Muscle of arm (tissue), 12 donors: Measurements from ENCODE around the gene HMGCS2. TPM values are rescaled to one million over a fixed set of nuclear protein-coding genes. Genes with fewer than 3 reads are reported as not detected.
A peak's percentile ranks its signal among the peaks of the same experiment; 100 is the strongest.
"Not testable (repeated sequence)": the region's sequence is repeated elsewhere in the genome, so short reads cannot be mapped to it uniquely, and the experiment has no call there.

Source experiments
- DNase-seq: peaks from one replicate; pipeline ENCODE4 v3.0.0-alpha.2; 2013
- polyA plus RNA-seq, 12 donors: library from polyadenylated mRNA; unstranded; fragments of 120-200 nt; gene quantifications; one replicate each; pipeline ENCODE4 v1.2.1, GENCODE V29; 2013; ENCODE audit not compliant: insufficient read length in 12 of 12

Gene HMGCS2
- polyA plus RNA-seq, 12 donors: 0.08 to 27.9 (median 0.36) TPM; not detected in 3

DNA sequence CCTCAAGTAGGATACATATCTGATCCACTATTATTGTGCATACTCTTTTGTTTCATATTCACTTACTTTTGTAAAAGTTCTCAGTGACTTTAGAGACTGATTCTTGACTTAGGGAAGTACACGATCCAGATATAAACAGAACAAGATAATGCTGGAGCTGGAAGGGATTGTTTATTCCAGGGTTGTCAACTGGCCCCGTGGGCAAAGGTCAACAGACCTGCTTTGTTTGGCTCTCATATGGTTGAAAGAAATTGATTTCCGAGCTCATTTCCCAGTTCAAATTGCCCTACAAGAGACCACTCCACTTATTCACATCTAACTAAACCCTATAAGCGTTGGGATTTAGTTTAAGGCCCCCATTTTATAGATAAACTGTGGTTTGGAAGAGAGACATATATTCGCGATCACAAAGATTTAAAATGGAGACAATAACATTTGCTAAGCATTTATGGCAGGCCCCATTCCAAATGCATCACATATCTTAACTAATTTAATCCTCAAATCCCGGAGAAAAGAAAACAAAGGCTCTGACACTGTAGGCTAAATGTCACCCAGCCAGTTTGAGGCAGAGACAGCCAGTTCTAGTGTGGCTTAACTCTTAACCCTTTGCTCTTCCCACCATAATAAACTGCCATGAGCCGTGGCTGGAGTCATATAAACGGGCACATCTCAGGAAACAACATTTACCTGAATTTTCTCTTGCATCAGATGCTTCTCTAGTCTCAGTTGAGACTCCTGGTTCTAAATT is 21.9 kb upstream of the HMGCS2 start:
- no peak for DNase-seq

DNA sequence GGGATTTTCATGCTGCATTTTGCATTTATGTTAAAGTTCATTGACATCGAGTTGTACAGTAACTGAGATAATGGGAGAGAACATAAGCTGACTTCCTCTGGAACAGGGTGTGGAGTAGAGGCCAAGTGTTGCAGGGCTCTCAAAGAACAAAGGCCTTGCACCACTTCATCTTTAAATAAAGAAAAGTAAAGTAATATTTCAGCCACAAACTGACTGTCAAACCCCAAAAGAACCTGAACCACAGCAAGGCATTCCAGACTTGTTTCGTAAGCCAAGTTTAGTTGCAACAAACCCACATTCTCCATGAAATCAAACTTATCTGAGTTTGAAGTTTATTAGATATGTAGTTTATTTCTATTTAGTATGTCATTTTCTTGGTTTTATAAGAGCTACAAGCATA is 19.1 kb upstream of the HMGCS2 start:
- DNase-seq: no peak

DNA sequence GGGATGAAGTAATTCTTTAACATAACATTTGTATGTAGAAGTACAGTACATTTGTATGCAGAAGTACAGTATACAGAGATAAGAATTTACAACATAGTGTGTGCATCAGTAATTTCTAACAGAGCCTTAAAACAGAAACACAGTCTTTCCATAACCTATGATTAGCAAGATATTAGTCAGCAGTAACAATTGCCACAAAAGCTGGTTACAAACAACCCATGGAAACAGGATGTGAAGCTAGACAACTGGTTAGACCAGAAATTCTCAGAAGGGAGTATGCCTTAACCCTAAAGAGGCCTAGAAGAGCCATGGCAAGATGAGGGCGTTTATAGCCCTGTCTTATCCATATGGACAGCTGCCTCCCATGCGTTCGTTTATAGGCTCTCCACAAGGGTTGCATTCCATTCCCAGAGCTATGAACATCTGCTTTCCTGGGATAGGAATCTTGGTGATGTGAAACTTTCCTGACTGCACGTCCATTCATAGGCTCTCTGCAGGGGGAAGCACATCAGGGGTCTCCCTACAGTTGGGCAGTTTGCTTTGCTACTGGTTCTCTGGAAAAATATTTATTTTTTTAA is 17.9 kb upstream of the HMGCS2 start:
- DNase-seq: not testable (repeated sequence)

DNA sequence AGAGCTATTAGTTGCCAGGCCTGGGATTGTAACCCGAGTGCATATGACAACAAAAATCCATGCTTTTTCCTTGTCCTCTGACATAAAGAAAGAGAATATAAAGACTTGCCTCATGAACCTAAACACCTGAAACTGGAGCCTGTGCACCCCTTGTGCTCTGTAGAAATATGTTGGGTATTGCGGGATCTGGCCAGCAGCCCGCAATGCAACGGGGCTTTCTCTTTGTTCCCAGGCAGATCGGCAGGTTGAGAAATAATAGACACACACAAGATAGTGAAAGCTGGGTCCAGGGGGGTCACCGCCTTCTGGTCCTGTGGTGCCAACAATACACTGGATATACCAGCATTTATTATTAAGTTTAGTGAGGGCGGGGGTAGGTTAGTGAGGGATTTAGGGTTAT is 17.3 kb upstream of the HMGCS2 start:
- DNase-seq: not testable (repeated sequence)

DNA sequence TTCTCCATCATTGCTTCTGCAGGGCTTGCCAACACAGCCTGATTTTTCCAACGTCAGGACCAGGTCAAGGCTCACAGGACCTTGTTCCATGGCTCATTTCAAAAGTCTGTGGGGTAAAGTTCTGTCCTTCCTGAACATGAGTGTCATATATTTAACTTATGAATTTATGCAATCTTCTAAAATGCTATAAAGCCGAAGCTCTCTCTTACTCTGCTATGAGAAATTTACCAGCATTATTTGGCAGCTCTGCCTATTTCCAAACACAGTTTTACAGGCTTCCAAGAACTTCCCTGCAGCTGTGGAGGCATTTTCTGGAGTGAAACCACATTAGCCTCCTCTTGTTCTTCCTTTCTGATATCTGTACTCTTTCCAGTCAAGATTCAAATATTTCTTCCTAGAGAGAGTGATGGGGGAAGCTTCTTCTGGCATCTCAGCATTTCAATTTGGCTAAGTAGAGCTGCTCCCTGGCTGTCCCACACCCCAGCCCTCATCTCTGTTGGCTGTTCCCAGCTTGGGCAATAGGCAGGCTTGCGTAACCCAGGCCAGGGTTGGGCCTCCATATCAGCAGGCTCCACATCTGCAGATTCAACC is 15.6 kb upstream of the HMGCS2 start:
- peak; percentile 60 for DNase-seq

DNA sequence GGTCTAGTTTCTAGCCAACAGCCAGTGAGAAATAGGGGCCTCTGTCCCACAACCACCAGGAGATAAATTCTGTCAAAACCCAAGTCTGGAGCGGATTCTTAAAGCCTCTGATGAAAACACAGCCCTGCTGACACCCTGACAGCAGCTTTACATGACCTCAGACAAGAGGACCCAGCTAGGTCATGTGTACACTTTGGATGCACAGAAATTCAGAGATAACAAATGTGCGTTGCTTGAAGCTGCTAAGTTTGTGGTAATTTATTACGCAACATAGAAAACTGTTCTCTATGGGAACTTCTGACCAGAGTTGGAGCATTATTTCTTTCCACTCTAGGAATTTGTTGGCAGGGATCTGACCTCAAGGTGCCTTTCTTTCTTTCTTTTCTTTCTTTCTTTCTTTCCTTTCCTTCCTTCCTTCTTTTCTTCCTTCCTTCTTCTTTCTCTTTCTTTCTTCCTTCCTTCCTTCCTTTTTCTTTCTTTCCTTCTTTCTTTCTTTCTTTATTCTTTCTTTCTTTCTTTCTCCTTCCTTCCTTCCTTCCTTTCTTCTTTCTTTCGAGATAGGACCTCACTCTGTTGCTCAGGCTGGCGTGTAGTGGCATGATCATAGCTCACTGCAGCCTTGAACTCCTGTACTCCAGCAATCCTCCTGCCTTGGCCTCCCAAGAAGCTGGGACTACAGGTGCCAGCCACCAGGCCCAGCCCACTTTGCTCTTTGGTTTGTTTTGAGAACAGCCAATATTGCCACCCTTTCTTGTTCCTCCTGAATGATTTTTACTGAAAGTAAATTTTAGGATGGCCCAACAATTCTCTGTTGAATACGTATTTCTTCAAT is 14.9 kb upstream of the HMGCS2 start:
- DNase-seq: no peak

DNA sequence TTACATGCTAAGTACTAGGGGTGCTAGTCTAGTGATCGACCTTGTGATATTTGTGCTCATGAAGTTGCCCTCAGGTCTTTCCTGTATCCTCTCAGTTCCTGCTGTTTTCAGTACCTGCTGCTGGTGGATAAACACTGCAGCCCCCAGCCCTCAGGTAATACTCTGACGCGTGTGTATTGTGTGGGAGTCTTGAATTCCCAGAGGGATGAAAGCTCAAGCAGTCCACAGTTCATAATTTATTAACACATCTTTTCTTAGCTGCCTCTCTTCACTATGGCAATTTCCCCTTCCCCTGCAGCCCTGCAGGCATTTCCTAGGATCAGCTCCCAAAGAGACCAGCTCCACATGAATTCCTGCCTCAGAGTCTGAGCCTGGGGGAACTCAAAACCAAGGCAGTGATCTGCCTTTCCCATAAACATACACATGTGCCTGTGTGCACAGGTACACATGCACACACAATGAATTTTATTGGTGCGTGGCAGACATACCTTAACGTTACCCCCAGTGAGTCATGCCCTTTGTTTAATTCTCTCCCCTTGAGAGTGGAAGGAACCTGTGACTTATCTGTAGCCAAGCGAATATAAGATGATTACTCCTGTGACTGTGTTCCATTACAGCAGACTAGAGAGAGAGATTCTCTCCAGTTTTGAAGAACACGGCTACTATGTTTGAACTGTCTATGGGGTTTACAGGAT is 14.1 kb upstream of the HMGCS2 start:
- DNase-seq: no peak

DNA sequence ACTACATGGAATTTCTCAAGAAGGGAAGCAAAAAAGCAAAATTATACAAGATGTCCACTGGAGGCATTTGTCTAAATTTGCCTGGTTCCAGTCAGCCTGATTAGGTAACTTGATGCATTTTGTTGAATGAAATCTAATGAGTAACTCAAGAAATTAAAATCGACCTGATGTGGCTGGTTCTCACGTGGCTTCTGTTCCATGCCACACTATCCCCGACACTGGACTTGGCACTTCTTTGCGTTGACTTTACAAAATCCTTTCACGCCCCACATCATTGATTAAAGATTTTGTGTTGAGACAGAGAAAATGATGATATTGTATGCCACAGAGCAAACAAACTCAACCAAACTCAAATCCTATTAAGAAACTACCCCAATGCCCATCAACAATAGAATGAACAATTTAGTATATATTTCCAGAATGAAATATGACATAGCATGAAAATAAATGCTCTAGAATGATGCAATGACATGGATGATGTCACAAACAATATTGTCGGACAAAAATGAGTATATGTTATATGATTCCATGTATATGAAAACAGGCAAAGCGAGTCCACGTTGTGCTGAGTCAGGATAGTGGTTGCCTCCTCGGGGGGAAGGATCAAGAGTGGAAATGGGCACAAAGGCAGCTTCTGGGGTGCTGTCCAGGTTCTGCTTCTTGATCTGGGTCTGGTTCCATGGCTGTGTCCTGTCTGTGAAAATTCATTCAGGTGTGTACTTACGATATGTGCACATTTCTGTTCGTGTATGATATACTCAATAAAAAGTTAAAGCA is 12.9 kb upstream of the HMGCS2 start:
- DNase-seq: no peak

DNA sequence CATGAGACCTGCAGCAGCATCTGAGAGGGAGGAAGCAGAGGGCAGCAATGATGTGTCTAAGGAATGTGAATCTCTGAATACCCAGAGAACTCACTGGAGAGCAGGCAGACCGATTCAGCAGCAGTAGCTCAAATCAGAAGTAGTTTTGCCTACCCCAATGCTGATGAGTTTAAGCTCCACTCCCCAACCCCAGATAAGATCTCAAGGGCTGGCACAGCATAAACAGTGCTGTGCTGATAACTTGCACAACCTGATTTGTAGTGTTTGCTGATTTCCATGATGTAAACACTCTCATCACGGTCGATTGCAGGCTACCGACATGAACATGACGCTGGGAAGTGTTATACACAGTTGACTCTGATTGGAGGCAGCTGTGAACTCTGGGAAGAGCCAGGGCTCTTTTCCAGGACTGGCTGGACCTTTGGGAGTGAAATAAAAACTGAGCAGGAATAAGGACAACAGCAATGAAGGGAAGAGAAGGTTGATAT is 11.2 kb upstream of the HMGCS2 start:
- DNase-seq: peak; percentile 73

DNA sequence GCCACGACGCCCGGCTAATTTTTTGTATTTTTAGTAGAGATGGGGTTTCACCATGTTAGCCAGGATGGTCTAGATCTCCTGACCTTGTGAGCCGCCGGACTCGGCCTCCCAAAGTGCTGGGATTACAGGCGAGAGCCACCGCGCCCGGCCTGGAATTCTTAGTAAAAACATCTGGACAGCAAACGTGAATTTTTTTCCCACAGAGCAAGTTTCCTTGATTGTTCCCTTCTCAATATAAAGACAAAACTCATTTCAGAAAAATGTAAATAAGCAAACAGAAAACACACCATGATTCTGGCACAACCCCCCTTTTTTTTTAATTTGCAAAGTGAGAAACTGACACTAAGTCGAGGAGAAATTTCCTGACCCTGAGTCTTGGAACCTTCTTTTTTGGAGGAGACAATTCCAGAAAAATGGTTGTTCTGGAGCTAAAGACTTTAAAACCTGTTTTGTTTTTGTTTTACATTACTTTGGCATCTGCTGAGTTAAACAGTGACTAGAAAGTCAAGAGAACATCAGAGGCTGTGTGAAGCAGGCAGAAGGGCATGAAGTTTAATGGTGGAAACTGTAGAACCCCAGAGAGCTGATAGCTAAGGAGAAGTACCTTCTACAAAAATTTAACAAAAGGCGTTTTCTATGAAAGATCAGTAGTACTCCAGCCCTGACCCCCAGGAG is 10.3 kb upstream of the HMGCS2 start:
- DNase-seq: no peak

DNA sequence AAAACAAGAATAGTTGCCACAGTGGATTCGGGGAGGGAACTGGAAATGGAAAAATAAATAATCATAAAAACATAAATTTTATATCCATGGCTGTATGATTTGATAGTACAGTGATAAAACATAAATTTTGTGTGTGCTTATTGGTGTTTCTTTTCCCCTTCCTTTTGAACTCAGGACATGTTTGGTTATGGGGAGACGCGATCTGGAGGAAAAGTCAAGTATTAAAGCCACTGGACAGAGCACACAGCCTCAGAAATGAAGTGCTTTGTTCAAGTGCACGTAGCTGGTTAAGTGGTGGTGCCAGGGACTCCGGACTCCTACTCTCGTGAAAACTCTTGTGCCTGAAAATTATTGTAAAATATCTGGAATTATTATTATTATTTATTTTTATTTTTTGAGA is 9.7 kb upstream of the HMGCS2 start:
- no peak for DNase-seq

DNA sequence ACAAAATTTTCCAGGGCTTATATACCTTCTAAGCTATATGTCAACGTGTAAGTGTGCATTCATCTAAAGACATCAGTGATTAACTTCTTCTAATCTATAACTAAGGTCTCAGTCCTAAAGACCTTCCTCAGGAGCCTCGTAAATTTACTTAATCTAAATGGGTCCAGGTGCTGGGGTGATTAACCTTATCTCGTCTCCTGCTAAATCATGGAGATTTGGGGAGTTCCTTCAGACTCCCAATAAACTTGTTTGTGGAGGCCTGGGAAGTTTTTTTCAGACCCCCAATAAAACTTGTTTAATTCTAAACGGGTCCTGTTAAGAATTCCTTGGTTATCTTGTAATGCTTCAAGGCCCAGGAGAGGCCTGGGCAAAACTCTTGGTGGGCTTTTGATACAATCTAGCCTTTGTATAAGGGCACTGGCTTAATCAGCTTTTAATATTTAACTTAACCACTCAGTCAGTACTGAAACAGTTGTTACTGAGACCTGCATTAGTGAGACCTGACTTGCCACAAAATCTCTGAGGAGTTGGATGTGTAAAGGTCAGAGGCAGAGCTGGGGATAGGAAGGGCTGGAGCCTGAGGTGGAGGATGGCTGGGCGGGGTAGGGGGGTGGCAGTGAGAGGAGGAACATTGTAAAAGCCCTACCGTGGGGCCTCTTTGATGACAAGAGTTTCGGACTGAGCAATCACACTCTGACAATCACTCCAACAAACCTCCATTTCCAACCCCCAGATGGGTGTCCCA is 6.2 kb upstream of the HMGCS2 start:
- DNase-seq: no peak

DNA sequence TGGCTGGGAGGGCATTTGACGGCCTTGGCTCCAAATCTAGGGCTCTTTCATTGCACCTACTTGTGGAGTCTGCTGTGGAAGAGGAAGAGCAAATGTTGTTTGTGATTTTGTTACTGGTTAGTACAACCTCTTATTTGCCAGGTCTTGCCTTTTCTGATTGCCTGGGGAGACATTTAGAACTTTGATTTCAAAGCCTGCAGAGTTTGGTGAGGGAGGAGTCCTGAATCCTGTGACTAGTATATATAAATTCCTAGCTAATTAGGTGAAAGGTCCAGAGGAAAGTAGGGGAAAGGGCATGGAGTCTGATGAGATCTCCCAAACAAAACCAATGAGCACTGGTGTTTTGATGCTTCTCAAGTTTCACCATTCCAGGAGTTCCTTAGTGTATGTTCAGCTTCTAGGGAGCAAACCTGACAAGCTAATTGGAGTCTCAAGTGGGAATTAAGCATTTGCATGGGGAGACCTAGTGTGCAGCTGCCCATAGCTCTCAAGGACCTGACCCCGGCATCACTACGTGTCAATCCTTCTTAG is 5.1 kb upstream of the HMGCS2 start:
- no peak for DNase-seq

DNA sequence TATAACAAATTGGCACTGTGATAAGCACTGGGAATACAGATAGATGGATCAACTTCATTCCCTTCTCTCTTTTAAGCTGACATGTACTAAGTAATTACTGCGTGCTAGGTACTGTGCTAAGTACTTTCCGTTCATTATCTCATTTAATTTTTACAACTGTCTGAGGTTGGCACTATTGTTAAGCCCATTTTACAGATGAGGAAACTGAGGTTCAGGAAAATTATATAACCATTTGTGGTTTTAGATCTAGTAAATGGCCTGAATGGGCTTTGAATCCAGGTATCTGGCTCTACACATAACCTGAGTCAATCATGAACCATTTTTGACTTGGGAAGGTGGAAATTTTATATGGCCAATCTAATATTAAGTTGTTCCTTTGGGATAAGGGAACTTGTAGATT is 3.6 kb upstream of the HMGCS2 start:
- DNase-seq: no peak

DNA sequence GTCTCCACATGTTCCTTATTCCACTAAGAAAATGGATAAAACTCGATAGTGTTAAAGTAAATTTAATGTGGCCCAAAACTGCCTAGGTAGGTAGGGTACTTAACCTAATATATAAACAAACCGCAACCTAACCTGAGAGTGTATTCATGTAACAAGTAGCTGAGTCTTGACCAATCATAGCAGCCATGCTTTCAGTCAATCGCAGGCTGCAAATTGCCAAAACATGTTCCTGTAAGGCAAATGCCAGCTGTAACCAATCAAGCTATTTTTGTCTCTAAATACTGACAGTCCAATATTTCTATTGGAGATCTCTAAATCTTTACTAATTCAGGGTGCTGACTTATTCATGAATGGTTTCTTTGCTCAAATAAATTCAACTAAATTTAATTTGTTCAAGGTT is 3.1 kb upstream of the HMGCS2 start:
- DNase-seq: no peak

DNA sequence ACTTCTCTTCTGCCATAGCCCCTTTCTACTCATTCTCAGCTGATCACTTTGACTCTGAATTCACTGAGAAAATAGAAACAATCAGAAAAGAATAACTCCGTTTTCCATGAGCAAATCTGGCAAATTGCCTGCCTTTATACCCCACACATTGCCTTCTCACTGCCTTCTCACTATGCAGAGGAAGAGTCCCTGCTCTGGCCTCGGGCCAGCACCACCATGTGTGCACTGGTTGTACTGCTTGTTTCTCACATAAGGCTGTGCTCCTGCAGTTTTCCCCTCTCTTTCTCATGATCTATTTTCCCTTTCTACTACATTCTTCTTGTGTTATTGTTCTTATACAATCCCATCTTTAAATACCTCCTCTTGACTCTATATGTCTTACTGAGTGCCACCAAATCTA is 2.3 kb upstream of the HMGCS2 start:
- DNase-seq: no peak

DNA sequence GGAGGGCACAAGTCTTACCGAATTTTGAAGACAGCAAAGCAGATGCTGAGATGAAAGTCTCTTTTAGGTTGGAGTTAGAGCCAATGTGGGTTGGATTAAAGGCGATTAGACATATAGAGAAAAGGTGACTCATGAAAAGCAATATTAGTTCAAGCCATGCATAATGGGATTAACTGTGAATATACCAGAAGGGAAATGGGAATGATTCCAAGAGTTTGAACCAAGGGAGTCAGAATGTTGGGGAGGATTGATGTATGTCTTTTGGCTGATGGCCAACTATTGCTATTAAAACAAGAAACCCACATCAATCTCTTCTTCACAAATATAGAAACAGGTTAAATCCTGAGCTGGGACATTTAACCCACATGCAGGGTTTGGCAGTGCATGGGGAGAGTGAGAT is 1.2 kb downstream of the HMGCS2 start:
- DNase-seq: no peak

DNA sequence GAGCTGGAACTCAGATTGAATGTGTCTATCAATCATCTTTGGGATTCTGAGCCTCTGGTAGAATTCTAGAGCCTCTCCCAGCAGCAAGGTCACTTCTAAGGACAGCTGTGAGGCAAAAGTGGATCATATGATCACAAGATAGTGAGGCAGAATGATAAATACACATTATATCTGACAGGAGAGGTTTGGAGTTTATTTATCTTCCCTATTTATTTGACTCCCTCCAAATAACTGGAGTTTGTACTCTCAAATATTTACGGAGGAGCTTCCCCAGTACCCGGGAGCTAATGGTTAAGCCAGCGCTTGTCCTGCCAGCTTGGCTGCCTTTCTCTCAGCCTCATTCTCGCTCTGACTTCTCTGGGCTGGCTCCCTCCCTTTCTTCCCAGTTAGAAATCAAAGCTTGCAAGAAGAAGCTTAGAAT is 2.3 kb downstream of the HMGCS2 start:
- DNase-seq: no peak

DNA sequence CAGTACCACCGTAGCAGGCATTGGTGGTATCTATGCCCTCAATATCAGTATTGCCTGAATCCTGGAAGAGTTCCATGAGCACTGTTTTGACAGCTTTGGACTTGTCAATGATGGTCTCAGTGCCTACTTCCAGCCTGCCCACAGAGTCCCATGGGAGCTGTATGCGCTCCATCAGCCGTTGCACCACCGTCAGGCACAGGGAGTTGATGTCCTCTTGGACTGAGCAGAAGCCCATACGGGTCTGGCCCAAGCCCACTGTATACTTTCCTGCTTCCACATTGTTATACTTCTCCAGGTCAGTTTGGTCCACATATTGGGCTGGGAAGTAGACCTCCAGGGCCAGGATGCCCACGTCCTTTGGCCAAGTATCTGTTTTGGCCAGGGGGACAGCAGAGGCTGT is 4.5 kb downstream of the HMGCS2 start:
- DNase-seq: no peak
